CD4-positive, alpha-beta T cell treated with Interleukin-4 for 4 hours (primary cell): ENCODE measurements around the gene OR5H14.
"Not testable (repeated sequence)": the region's sequence is repeated elsewhere in the genome, so short reads cannot be mapped to it uniquely, and the experiment has no call there.

Experiments used
- DNase-seq: peaks from one replicate; pipeline ENCODE4 v3.0.0-alpha.2; 2020

The OR5H14 gene

GRCh38 chr3:98147179-98147578, at the start of gene OR5H14:
OR5H14 (plus strand) TSS chr3:98147479; CDS start chr3:98149386, 1,907 bp downstream.
- DNase-seq: no peak

GRCh38 chr3:98099848-98100247, 47.4 kb upstream of the OR5H14 start:
- no peak for DNase-seq

GRCh38 chr3:98108162-98108561, 39.1 kb upstream of the OR5H14 start:
- no peak for DNase-seq

- DNase-seq: no peak
Measured at GRCh38 chr3:98109807-98110549, 37.3 kb upstream of the OR5H14 start.

- no peak for DNase-seq
Measured at GRCh38 chr3:98110550-98110908, 36.8 kb upstream of the OR5H14 start.

- DNase-seq: no peak
Measured at GRCh38 chr3:98114264-98114663, 33.0 kb upstream of the OR5H14 start.

- no peak for DNase-seq
Measured at GRCh38 chr3:98115717-98116116, 31.6 kb upstream of the OR5H14 start.

GRCh38 chr3:98130421-98130820, 16.9 kb upstream of the OR5H14 start, which contains the start of gene OR5H1:
OR5H1 (plus strand) TSS chr3:98130721; CDS start chr3:98132698, 1,977 bp downstream.
- DNase-seq: no peak

- no peak for DNase-seq
Measured at GRCh38 chr3:98136631-98137030, 10.6 kb upstream of the OR5H14 start.

- DNase-seq: not testable (repeated sequence)
Measured at GRCh38 chr3:98137826-98138557, 9.3 kb upstream of the OR5H14 start.

GRCh38 chr3:98140531-98140930, 6.7 kb upstream of the OR5H14 start:
- DNase-seq: no peak

GRCh38 chr3:98148751-98149150, 1.5 kb downstream of the OR5H14 start:
- no peak for DNase-seq

- not testable (repeated sequence) for DNase-seq
Measured at GRCh38 chr3:98149456-98149855, 2.2 kb downstream of the OR5H14 start.

- no peak for DNase-seq
Measured at GRCh38 chr3:98151241-98151640, 4.0 kb downstream of the OR5H14 start.

- DNase-seq: no peak
Measured at GRCh38 chr3:98166396-98166795, 19.1 kb downstream of the OR5H14 start, which contains the start of gene OR5H15. OR5H15 (plus strand) TSS chr3:98166696; CDS start chr3:98168700, 2,004 bp downstream.

- DNase-seq: no peak
Measured at GRCh38 chr3:98171071-98171470, 23.8 kb downstream of the OR5H14 start.

- DNase-seq: no peak
Measured at GRCh38 chr3:98172621-98173020, 25.3 kb downstream of the OR5H14 start.

GRCh38 chr3:98180319-98180890, 33.1 kb downstream of the OR5H14 start:
- DNase-seq: no peak

GRCh38 chr3:98182196-98182595, 34.9 kb downstream of the OR5H14 start:
- no peak for DNase-seq

GRCh38 chr3:98185180-98185579, 37.9 kb downstream of the OR5H14 start:
- no peak for DNase-seq

- DNase-seq: peak; percentile 22
Measured at GRCh38 chr3:98188545-98188944, 41.3 kb downstream of the OR5H14 start.

- DNase-seq: not testable (repeated sequence)
Measured at GRCh38 chr3:98190911-98191310, 43.6 kb downstream of the OR5H14 start.

- not testable (repeated sequence) for DNase-seq
Measured at GRCh38 chr3:98196293-98196692, 49.0 kb downstream of the OR5H14 start.

GRCh38 chr3:98199020-98199419, 51.7 kb downstream of the OR5H14 start:
- DNase-seq: no peak
